ENCODE data around the gene ZFYVE26. TPM values are rescaled to one million over a fixed set of nuclear protein-coding genes. Genes with fewer than 3 reads are reported as not detected.

The ZFYVE26 gene
- total RNA-seq: 10 to 100 TPM; 11.7 to 12.1 TPM

DNA sequence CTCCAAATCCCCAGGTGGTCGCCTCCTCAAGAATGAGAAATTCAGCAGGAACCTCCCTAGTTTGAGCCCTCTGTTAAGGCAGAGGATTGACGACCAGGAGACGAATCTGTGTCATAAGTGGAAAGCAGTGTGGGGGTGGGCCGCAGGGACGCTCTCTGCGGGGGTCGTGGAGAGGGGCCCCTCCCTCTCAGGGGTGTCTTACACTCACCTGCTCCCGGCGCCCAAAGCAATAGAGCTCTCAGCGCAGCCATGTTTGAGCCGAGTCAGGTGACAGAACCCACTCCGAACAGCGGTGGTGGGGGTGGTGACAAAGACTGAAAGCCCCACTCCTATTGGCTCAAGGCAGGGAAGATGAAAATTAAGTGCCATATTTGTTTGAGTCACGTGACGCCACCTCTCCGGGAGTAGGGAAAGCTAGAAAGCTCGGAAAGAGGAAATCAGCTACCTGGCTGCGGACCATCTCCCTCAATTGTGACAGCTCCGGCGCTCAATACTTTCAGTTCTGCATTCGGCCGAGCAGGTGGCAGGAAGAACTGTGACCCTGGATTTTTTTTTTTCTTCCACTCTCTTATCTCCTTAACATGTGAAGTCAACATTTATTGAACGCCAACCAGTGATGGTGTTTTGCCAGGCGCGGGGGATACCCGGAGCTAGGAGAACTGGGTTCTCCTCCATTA is at the start of gene ZFYVE26:
TSS of gene ZFYVE26 (minus strand) at position 265 of the 677 bp plus-strand sequence. CDS start 627 bp downstream, outside the sequence.
- peaks cover 46% of the 10 kb centered on the region for H3K4me1 Mint-ChIP-seq (ENCODE audit: low read depth)
- CTCF ChIA-PET: interaction anchor here (0.6 to 1.6 kb wide), 3 partner anchors 11 to 1437 kb away, joined by 3 to 6 read pairs (median 5); no protein-coding TSS in a partner anchor
- intact Hi-C loops (cut with micrococcal nuclease): loop anchor here (1.0 to 5.0 kb wide), 9 partner anchors 121 to 1376 kb away; partner anchors contain the start of genes ARG2, ATP6V1D, EXD2 and PIGH
- H3K9me3 Mint-ChIP-seq: no peaks in the 10 kb centered on the region
- H3K27ac Mint-ChIP-seq: peak within 1 kb of the TSS; percentile 91
- peak; percentile 96 for DNase-seq
- H3K36me3 Mint-ChIP-seq (ENCODE audit: low read depth): peaks cover 3% of the 10 kb centered on the region
- peak within 1 kb of the TSS; percentile 95 for H3K4me3 Mint-ChIP-seq
- H3K27me3 Mint-ChIP-seq (ENCODE audit: low read depth): no peaks in the 10 kb centered on the region

DNA sequence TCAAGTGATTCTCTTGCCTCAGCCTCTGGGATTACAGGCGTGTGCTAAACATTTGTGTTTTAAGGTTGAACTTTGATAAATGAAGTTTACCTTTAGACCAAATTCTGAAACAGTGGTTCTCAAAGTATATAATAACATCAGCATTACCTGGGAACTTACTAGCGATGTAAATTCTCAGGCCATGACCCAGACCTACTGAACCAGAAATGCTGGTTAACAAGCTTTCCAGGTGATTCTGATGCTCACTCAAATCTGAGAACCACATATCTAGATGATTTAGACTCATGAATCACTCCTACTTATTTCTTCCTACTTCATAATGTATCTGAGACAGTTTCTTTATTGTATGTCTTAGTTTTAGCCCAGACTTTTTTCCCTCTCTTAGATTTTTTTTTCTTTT is 46.8 kb upstream of the ZFYVE26 start:
- Mint-ChIP-seq H3K27ac (no peak overlapping the region), H3K9me3 (no peaks in the 10 kb centered on the region), H3K27me3 (ENCODE audit: low read depth) (no peaks in the 10 kb centered on the region), H3K36me3 (ENCODE audit: low read depth) (peaks cover 23% of the 10 kb centered on the region), H3K4me1 (ENCODE audit: low read depth) (peaks cover 10% of the 10 kb centered on the region), H3K4me3 (no peak overlapping the region)
- CTCF ChIA-PET: no interaction called here
- DNase-seq: no peak
- intact Hi-C loops (cut with micrococcal nuclease): no loop called here

DNA sequence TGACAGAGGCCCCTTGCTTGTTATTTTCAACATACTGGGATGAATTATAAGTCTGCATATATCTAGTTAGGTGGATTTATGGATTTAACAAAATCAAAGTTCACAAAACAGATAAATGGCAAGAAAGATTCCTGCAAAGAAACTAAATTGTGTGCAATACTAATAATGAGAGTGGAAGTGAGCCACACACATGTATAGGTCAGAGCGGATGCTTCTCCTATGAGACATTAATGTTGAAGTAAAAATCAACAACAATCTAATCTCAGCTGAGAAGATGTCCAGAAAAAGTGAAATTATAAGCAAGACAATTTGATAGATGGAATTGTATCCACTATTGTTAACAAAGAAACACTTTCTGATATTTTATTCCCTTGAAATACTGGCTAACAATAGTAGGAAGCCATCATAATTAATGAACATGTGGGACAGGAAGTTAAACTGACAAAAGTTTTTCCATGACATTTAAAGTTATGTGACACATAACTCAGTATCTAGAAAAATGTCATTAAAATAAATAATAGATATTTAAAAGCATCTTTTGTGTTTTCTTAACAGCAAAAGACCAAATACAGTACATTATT is 42.9 kb upstream of the ZFYVE26 start:
- no peak for DNase-seq
- intact Hi-C loops (cut with micrococcal nuclease): no loop called here
- CTCF ChIA-PET: interaction anchor here (0.6 kb wide), 1 partner anchor 222 kb away, joined by 3 read pairs; no protein-coding TSS in a partner anchor
- no peaks in the 10 kb centered on the region for H3K9me3 Mint-ChIP-seq
- no peaks in the 10 kb centered on the region for H3K27me3 Mint-ChIP-seq (ENCODE audit: low read depth)
- peaks cover 14% of the 10 kb centered on the region for H3K4me1 Mint-ChIP-seq (ENCODE audit: low read depth)
- no peak overlapping the region for H3K27ac Mint-ChIP-seq
- H3K4me3 Mint-ChIP-seq: no peak overlapping the region
- peaks cover 5% of the 10 kb centered on the region for H3K36me3 Mint-ChIP-seq (ENCODE audit: low read depth)

DNA sequence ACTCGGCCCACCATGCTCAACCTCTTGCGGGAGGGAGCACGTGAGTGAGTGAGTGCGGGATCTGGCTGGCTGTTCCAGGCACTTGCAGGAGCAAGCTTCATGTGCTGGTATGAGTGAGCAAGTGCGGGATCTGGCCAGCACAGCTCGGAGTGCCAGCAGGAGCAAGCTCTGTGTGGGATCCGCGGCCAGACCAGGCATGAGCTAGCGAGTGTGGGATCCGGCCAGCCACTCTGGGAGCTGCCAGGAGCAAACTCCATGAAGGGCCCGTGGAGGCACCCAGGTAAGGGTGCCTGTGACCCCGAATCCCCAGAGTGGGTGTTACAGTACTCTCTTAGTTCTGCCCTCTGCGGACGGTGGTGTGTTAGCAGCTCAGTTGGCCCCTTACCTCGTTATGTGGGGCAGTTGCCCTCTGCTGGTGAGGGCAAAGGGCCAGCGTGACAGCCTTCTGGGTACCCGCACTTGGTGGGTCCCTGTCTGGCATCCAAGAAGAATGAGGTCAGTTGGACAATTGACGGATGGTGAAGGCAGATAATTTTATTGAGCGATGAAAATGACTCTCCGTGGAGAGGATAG is 41.5 kb upstream of the ZFYVE26 start:
- Mint-ChIP-seq H3K4me1 (ENCODE audit: low read depth) (peaks cover 14% of the 10 kb centered on the region), H3K9me3 (no peaks in the 10 kb centered on the region), H3K27ac (no peak overlapping the region), H3K27me3 (ENCODE audit: low read depth) (no peaks in the 10 kb centered on the region), H3K4me3 (no peak overlapping the region), H3K36me3 (ENCODE audit: low read depth) (peaks cover 5% of the 10 kb centered on the region)
- DNase-seq: no peak
- intact Hi-C loops (cut with micrococcal nuclease): no loop called here
- CTCF ChIA-PET: interaction anchor here (1.2 kb wide), 1 partner anchor 63 kb away, joined by 4 read pairs; no protein-coding TSS in a partner anchor

DNA sequence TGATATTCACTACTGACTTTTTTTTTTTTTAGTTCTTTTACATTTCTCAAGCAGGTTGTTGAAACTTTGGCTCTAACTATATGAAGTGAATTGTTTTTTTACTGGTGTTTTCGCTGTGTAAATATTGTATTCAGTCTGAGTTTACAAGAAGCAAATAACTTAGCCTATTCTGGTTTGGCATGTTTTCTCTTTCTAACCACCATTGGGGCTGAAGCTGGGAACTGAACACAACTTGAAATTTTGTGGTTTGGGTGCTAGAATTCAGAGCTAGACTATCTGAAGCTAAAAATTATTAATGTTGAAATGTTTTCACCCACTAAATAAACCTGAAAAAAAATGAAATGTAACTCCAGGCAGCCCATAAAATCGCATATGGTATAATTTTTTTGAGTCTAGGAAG is 40.4 kb upstream of the ZFYVE26 start:
- Mint-ChIP-seq H3K36me3 (ENCODE audit: low read depth) (peaks cover 5% of the 10 kb centered on the region), H3K9me3 (no peaks in the 10 kb centered on the region), H3K27me3 (ENCODE audit: low read depth) (no peaks in the 10 kb centered on the region), H3K27ac (no peak overlapping the region), H3K4me3 (no peak overlapping the region), H3K4me1 (ENCODE audit: low read depth) (peaks cover 14% of the 10 kb centered on the region)
- DNase-seq: no peak
- CTCF ChIA-PET: interaction anchor here (0.6 kb wide), 1 partner anchor 82 kb away, joined by 4 read pairs; no protein-coding TSS in a partner anchor
- intact Hi-C loops (cut with micrococcal nuclease): no loop called here

DNA sequence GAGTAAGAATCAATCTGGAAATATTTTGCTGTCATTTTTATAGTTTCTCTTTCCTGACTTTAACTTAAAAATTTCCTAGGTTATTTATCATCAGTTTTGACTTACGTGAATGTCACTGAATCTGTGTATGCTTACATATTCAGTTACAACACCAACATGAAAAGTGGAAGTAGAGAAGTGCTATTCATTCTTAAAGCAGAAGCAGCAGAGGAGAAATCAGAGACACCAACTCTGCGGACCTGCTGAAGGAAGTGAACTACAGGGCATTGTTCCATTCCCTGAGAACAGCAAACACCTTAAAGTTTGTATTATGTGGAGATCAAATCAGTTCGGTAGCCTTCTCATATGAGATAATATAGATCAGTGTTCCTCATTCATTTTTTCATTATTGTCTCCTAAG is 37.3 kb upstream of the ZFYVE26 start:
- no peak overlapping the region for H3K27ac Mint-ChIP-seq
- H3K9me3 Mint-ChIP-seq: no peaks in the 10 kb centered on the region
- intact Hi-C loops (cut with micrococcal nuclease): no loop called here
- peaks cover 7% of the 10 kb centered on the region for H3K36me3 Mint-ChIP-seq (ENCODE audit: low read depth)
- no peak for DNase-seq
- peaks cover 9% of the 10 kb centered on the region for H3K4me1 Mint-ChIP-seq (ENCODE audit: low read depth)
- CTCF ChIA-PET: no interaction called here
- no peak overlapping the region for H3K4me3 Mint-ChIP-seq
- H3K27me3 Mint-ChIP-seq (ENCODE audit: low read depth): no peaks in the 10 kb centered on the region

DNA sequence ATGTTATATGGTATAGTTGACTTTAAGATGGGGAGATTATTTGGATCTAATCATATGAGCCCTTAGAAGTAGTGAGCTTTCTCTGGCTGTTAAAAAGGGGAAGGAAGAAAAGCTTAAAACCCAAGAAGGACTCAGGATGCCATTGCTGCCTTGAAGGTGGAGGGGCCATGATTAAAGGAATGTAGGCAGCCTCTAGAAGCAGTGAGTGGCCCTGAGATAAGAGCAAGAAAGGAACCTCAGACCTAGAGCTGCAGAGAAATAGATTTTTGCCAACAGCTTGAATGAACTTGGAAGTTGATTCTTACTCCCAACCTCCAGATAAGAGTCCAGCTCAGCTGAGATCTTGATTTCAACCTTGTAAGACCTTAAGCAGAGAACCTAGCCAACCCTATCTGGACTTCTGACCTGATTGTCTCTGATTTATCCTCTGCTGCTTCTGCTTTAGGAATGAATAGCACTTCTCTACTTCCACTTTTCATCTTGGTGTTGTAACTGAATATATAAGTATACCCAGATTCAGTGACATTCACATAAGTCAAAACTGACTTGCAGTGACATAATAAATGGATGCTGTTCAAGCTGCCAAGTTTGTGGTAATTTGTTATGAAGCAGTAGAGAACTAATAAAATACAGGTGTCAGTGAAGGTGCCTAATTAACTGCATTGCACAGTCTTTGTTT is 36.7 kb upstream of the ZFYVE26 start:
- no peaks in the 10 kb centered on the region for H3K27me3 Mint-ChIP-seq (ENCODE audit: low read depth)
- peaks cover 6% of the 10 kb centered on the region for H3K4me1 Mint-ChIP-seq (ENCODE audit: low read depth)
- H3K9me3 Mint-ChIP-seq: peaks cover 4% of the 10 kb centered on the region
- DNase-seq: no peak
- H3K4me3 Mint-ChIP-seq: no peak overlapping the region
- CTCF ChIA-PET: interaction anchor here (2.7 kb wide), 1 partner anchor 15 kb away, joined by 8 read pairs; no protein-coding TSS in a partner anchor
- intact Hi-C loops (cut with micrococcal nuclease): no loop called here
- H3K27ac Mint-ChIP-seq: no peak overlapping the region
- peaks cover 12% of the 10 kb centered on the region for H3K36me3 Mint-ChIP-seq (ENCODE audit: low read depth)

DNA sequence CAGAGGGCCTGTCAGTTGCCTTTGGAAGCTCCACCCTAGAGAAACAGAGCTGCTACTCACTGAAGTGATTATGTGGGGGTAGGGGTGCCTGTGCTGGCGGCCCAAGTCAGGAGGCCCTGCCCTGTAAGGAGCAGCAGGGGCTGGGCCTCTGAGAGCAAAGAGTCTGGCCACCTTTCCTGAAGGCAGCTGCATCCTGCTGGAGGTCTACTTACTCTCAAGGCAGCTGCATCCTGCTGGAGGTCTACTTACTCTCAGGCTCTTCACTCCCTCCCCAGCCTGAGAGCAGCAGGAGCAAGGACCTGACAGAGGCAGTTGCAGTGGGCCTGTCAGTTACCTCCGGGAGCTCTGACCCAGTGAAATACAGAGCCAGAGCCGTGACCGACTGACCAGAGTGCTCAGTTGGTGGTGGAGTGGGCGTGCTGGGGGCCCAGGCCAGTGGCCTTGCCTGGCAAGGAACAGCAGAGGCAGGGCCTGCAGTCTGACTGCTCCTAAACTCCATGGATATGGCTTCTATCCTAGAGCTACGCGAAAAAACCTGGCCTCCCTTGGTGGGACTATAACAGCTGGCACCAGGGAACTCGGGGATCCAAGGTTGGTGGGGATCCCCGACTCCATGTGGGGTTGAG is 35.5 kb upstream of the ZFYVE26 start:
- Mint-ChIP-seq H3K4me3 (no peak overlapping the region), H3K27me3 (ENCODE audit: low read depth) (no peaks in the 10 kb centered on the region), H3K9me3 (peaks cover 6% of the 10 kb centered on the region), H3K4me1 (ENCODE audit: low read depth) (peaks cover 5% of the 10 kb centered on the region), H3K27ac (no peak overlapping the region), H3K36me3 (ENCODE audit: low read depth) (peaks cover 18% of the 10 kb centered on the region)
- intact Hi-C loops (cut with micrococcal nuclease): no loop called here
- CTCF ChIA-PET: interaction anchor here (2.7 kb wide), 1 partner anchor 14 kb away, joined by 8 read pairs; no protein-coding TSS in a partner anchor
- DNase-seq: no peak

DNA sequence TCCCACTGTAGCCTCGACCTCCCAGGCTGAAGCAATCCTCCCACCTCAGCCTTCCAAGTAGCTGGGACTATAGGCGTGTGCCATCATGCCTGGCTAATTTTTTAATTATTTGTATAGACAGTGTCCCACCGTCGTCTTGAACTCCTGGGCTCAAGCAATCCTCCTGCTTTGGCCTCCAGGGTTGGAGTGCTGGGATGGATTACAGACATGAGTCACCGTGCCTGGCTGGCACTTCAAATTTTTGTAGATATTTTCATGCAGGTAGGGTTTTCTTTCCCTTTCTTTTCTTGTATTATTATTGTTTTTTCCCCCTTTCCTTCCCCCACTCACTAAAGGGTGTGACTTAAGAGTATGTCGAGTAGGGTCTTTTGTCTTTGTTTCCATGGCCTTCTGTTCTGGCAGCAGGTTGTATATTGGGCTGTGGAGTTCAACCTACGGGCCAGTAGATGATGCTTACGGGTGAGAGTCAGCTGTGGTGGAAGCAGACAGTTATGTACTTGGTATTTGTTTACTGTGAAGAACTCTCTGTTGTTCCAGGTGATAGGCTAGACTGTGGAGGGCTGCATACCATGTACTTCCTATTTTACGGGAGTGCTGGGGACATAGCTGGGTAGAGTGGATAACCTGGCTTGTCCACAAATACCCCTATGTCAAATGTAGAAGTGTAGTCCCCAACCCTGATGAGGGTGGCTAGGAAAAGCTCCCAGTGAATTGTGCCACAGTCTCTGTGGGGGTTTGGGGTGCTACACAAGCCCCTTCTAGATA is 33.9 kb upstream of the ZFYVE26 start:
- Mint-ChIP-seq H3K27me3 (ENCODE audit: low read depth) (no peaks in the 10 kb centered on the region), H3K9me3 (peaks cover 8% of the 10 kb centered on the region), H3K4me1 (ENCODE audit: low read depth) (peaks cover 3% of the 10 kb centered on the region), H3K27ac (no peak overlapping the region), H3K4me3 (no peak overlapping the region), H3K36me3 (ENCODE audit: low read depth) (peaks cover 24% of the 10 kb centered on the region)
- CTCF ChIA-PET: interaction anchor here (0.9 to 2.7 kb wide), 2 partner anchors 12 to 13 kb away, joined by 3 to 8 read pairs; no protein-coding TSS in a partner anchor
- no peak for DNase-seq
- intact Hi-C loops (cut with micrococcal nuclease): no loop called here

DNA sequence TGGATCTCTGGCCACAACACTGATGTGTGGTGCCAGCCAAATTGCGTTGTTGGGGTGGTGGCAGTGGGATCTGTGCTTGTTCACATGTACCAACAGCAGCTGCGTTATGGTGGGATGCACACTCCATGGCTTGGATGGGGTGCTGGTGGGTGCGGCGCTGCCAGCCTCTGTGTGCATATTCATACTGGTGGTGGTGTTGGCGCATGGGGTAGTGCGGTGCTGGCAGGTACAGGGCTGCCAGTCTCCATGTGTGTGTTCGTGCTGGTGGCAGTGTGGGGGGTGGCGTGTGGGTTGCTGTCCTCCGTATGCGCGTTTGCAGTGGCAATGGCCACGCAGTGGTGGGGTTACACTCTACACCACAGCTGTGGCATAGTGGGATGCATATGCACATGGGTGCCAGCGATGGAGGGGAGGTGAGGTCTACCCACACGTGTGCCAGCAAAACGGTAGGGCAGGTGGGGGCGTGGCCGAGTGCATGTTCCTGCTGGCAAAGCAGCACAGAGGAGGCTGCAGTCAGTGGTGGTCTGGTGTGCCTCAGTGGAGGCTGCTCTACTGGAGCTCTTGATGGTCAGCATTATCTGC is 29.7 kb upstream of the ZFYVE26 start:
- CTCF ChIA-PET: no interaction called here
- intact Hi-C loops (cut with micrococcal nuclease): no loop called here

DNA sequence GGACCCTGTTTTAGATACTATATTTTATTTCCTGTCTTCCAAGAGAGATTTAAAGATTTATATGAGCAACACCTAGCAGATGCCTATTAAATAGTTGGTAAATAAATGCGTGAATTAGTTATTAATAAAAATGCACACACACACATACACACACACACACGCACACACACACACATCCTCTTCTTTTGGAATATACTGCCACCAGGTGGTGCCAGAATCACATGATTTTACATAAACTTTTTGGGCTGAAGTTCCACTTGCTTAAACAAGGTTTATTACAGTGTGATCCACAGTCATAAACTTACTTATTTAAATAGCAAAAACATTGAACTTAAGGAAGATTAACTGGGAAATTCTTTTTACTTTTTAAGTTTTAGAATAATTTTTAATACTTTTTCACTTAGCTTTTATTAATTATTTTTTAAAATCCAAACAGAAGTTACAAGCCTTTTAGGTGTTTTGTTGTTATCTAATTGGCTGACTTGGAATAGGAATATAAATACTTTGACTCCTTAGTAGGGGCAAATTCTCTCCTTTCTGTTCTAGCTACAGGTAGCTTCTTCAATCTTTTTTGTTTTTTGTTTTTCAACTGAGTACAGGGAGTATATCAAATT is 20.7 kb upstream of the ZFYVE26 start:
- CTCF ChIA-PET: interaction anchor here (0.6 to 1.7 kb wide), 6 partner anchors 9 to 984 kb away, joined by 3 to 8 read pairs (median 4); no protein-coding TSS in a partner anchor
- H3K4me3 Mint-ChIP-seq: no peak overlapping the region
- intact Hi-C loops (cut with micrococcal nuclease): loop anchor here (5.0 kb wide), 1 partner anchor 980 kb away; no protein-coding TSS in a partner anchor
- H3K27ac Mint-ChIP-seq: no peak overlapping the region
- DNase-seq: peak; percentile 73
- no peaks in the 10 kb centered on the region for H3K4me1 Mint-ChIP-seq (ENCODE audit: low read depth)
- no peaks in the 10 kb centered on the region for H3K9me3 Mint-ChIP-seq
- peaks cover 1% of the 10 kb centered on the region for H3K36me3 Mint-ChIP-seq (ENCODE audit: low read depth)
- H3K27me3 Mint-ChIP-seq (ENCODE audit: low read depth): no peaks in the 10 kb centered on the region

More for the DNA sequence above, 29.7 kb upstream of the ZFYVE26 start:
- peaks cover 10% of the 10 kb centered on the region for H3K9me3 Mint-ChIP-seq
- peaks cover 29% of the 10 kb centered on the region for H3K36me3 Mint-ChIP-seq (ENCODE audit: low read depth)
- no peak for DNase-seq
- H3K27ac Mint-ChIP-seq: no peak overlapping the region
- no peaks in the 10 kb centered on the region for H3K27me3 Mint-ChIP-seq (ENCODE audit: low read depth)
- H3K4me1 Mint-ChIP-seq (ENCODE audit: low read depth): no peaks in the 10 kb centered on the region
- no peak overlapping the region for H3K4me3 Mint-ChIP-seq
